Progenitor cell of endocrine pancreas (in vitro differentiated cells): ENCODE data around the gene CNN3. TPM values are rescaled to one million over a fixed set of nuclear protein-coding genes. Genes with fewer than 3 reads are reported as not detected.

Experiments
- DNase-seq: peaks from one replicate; pipeline ENCODE4 v3.0.0; 2021; ENCODE audit warnings: low spot score; ENCODE audit not compliant: unreplicated experiment
- H3K27ac Mint-ChIP-seq: 2 replicates; pipeline ENCODE4 v1.8.0; 2021; ENCODE audit warnings: mild to moderate bottlenecking, moderate library complexity, mixed read lengths
- H3K27me3 Mint-ChIP-seq: 2 replicates; pipeline ENCODE4 v1.8.0; 2021; ENCODE audit warnings: mixed read lengths
- H3K36me3 Mint-ChIP-seq: 2 replicates; pipeline ENCODE4 v1.8.0; 2022; ENCODE audit warnings: mixed read lengths; ENCODE audit not compliant: insufficient read depth
- H3K4me1 Mint-ChIP-seq: 2 replicates; pipeline ENCODE4 v1.8.0; 2021; ENCODE audit warnings: low read depth, mixed read lengths
- H3K4me3 Mint-ChIP-seq: 2 replicates; pipeline ENCODE4 v1.8.0; 2021; ENCODE audit warnings: low read depth, mild to moderate bottlenecking, moderate library complexity, mixed read lengths
- H3K9me3 Mint-ChIP-seq: 2 replicates; pipeline ENCODE4 v1.8.0; 2021; ENCODE audit warnings: low read depth, mixed read lengths
- CTCF ChIP-seq: fragments of 200-600 bp; sonication (generic); IDR thresholded peaks from one replicate; pipeline ENCODE4 v1.5.0; 2021; ENCODE audit warnings: antibody characterized with exemption, mild to moderate bottlenecking; ENCODE audit not compliant: unreplicated experiment
- total RNA-seq: library from RNA; stranded (reverse); gene quantifications from 2 replicates; pipeline ENCODE4 v1.2.1, GENCODE V29; 2021

The CNN3 gene
- total RNA-seq, 1 donor from 2014 or later, result 342 TPM

- Mint-ChIP-seq H3K4me3 (no peak overlapping the region), H3K27ac (no peak overlapping the region), H3K36me3 (peaks cover 24% of the 10 kb centered on the region), H3K27me3 (no peaks in the 10 kb centered on the region), H3K9me3 (no peaks in the 10 kb centered on the region), H3K4me1 (peaks cover 19% of the 10 kb centered on the region)
- DNase-seq, result no peak
- TF ChIP-seq CTCF, result no peak
Observed at GRCh38 chr1:94887106-94887505, 39.8 kb downstream of the CNN3 start.

- Mint-ChIP-seq H3K27ac (no peak overlapping the region), H3K4me3 (no peak overlapping the region), H3K9me3 (no peaks in the 10 kb centered on the region), H3K4me1 (peaks cover 19% of the 10 kb centered on the region), H3K27me3 (no peaks in the 10 kb centered on the region), H3K36me3 (peaks cover 22% of the 10 kb centered on the region)
- DNase-seq, result no peak
- TF ChIP-seq CTCF, result no peak
Observed at GRCh38 chr1:94886361-94886760, 40.5 kb downstream of the CNN3 start.

GRCh38 chr1:94884507-94884906, 42.4 kb downstream of the CNN3 start:
- Mint-ChIP-seq H3K9me3 (no peaks in the 10 kb centered on the region), H3K36me3 (peaks cover 25% of the 10 kb centered on the region), H3K27me3 (no peaks in the 10 kb centered on the region), H3K4me1 (peaks cover 19% of the 10 kb centered on the region), H3K4me3 (no peak overlapping the region), H3K27ac (peak overlapping the region; percentile 82)
- TF ChIP-seq CTCF, result no peak
- no peak for DNase-seq

GRCh38 chr1:94884106-94884505, 42.8 kb downstream of the CNN3 start:
- peak; percentile 42 for DNase-seq
- Mint-ChIP-seq H3K4me1 (peaks cover 19% of the 10 kb centered on the region), H3K27ac (peak overlapping the region; percentile 82), H3K9me3 (no peaks in the 10 kb centered on the region), H3K4me3 (no peak overlapping the region), H3K36me3 (peaks cover 23% of the 10 kb centered on the region), H3K27me3 (no peaks in the 10 kb centered on the region)
- TF ChIP-seq CTCF, result no peak

GRCh38 chr1:94883691-94884090, 43.2 kb downstream of the CNN3 start:
- no peak for TF ChIP-seq CTCF
- Mint-ChIP-seq H3K4me3 (no peak overlapping the region), H3K9me3 (no peaks in the 10 kb centered on the region), H3K36me3 (peaks cover 24% of the 10 kb centered on the region), H3K27ac (peak overlapping the region; percentile 82), H3K4me1 (peaks cover 19% of the 10 kb centered on the region), H3K27me3 (no peaks in the 10 kb centered on the region)
- no peak for DNase-seq
